K562 (cell line): Measurements from ENCODE around the gene CACNA1S. TPM values are rescaled to one million over a fixed set of nuclear protein-coding genes. Genes with fewer than 3 reads are reported as not detected.

ENCODE experiments used
- ATAC-seq: fragments of 200-7000 bp; cut with Tn5 transposase; 3 replicates; pipeline ENCODE4 v1.9.1; 2020; ENCODE audit warnings: moderate library complexity
- BruUV-seq: library from RNA; stranded (reverse); fragments of 400-500 nt; replicated peaks from 2 replicates; lab custom pipeline; 2021; lab: Mats Ljungman, UMichigan
- CTCF ChIA-PET: fragments of 300-600 bp; formaldehyde crosslinking; extraction: SDS; loops from one replicate; lab custom pipeline; 2021; ENCODE audit warnings: low intra/inter-chr PET ratio; lab: Yijun Ruan, JAX
- POLR2A ChIA-PET: fragments of 300-600, 350-650 bp; sonication (Branson Sonifier 250); formaldehyde crosslinking; extraction: SDS; loops from one replicate; lab custom pipeline; 2021; ENCODE audit warnings: antibody characterized with exemption, inconsistent platforms; lab: Yijun Ruan, JAX
- DNase-seq, 4 experiments: peaks; one replicate each; pipeline versions ENCODE4 v3.0.0 to v3.0.0-alpha.2; 2011 to 2018; ENCODE audit warnings: low spot score in 3 of 4, mixed read lengths in 3 of 4; ENCODE audit errors: extremely low read depth in 1 of 4
- FAIRE-seq: peaks from 2 replicates; lab custom pipeline; 2011; peaks lifted over from hg19 to GRCh38; lab: Jason Lieb, UNC
- H2AFZ ChIP-seq: 2 replicates; pipeline ENCODE4 v1.6.0; 2011; ENCODE audit warnings: low read depth, low read length, control low read depth, inconsistent platforms
- H3K27ac ChIP-seq: fragments of 200-600 bp; 3 replicates; pipeline ENCODE4 v1.8.0; 2011; ENCODE audit warnings: low read depth, mild to moderate bottlenecking, control low read depth, inconsistent platforms, low read length, moderate library complexity, mixed read lengths; ENCODE audit errors: extremely low read depth
- H3K27me3 ChIP-seq, 2 experiments: fragments of 300-600 bp in 1 of 2; 2 replicates in 1 of 2; 3 replicates in 1 of 2; pipeline versions ENCODE4 v1.6.0 to v1.8.0; 2011; ENCODE audit warnings: inconsistent platforms in 2 of 2, low read length in 2 of 2, mild to moderate bottlenecking in 1 of 2, mixed read lengths in 1 of 2, moderate library complexity in 1 of 2; ENCODE audit not compliant: control insufficient read depth in 2 of 2, insufficient read depth in 2 of 2
- H3K36me3 ChIP-seq: fragments of 300-600 bp; 3 replicates; pipeline ENCODE4 v1.8.0; 2011; ENCODE audit warnings: mild to moderate bottlenecking, low read length, inconsistent platforms; ENCODE audit not compliant: control insufficient read depth, insufficient read depth
- H3K4me1 ChIP-seq, 2 experiments: fragments of 200-600 bp in 1 of 2; replicated peaks in 1 of 2; 2 replicates in 1 of 2; 3 replicates in 1 of 2; pipeline versions ENCODE4 v1.5.1 to v1.8.0; 2011; ENCODE audit warnings: inconsistent platforms in 2 of 2, low read length in 2 of 2, mild to moderate bottlenecking in 1 of 2, mixed read lengths in 1 of 2, moderate library complexity in 1 of 2; ENCODE audit not compliant: control insufficient read depth in 2 of 2, insufficient read depth in 2 of 2
- H3K4me2 ChIP-seq: 2 replicates; pipeline ENCODE4 v1.6.1; 2011; ENCODE audit warnings: low read length, control low read depth, inconsistent platforms, mixed read lengths; ENCODE audit not compliant: insufficient read depth
- H3K4me3 ChIP-seq: fragments of 200-600 bp; sonication (generic), shearing (Covaris generic); 2 replicates; pipeline ENCODE4 v1.5.1; 2016; ENCODE audit warnings: control low read depth, inconsistent platforms
- H3K79me2 ChIP-seq: fragments of 200-600 bp; 3 replicates; pipeline ENCODE4 v1.8.0; 2011; ENCODE audit warnings: low read length, inconsistent platforms; ENCODE audit not compliant: control insufficient read depth, insufficient read depth
- H3K9ac ChIP-seq, 2 experiments: 2 replicates each; pipeline versions ENCODE4 v1.6.0 to v1.6.1; 2011; ENCODE audit warnings: low read depth in 2 of 2, low read length in 2 of 2, control low read depth in 1 of 2, inconsistent platforms in 1 of 2, mild to moderate bottlenecking in 1 of 2, mixed read lengths in 1 of 2; ENCODE audit not compliant: insufficient read depth in 1 of 2
- H3K9me1 ChIP-seq: one replicate; pipeline ENCODE4 v1.6.0; 2011; ENCODE audit warnings: inconsistent platforms, mild to moderate bottlenecking, low read length, moderate library complexity; ENCODE audit not compliant: control insufficient read depth, insufficient read depth
- H3K9me3 ChIP-seq: replicated peaks from 2 replicates; pipeline ENCODE4 v1.5.1; 2011; ENCODE audit warnings: low read depth, low read length, inconsistent platforms; ENCODE audit not compliant: control insufficient read depth, insufficient read depth
- H4K20me1 ChIP-seq: replicated peaks from 2 replicates; pipeline ENCODE4 v1.6.1; 2011; ENCODE audit warnings: low read length, inconsistent platforms, mixed read lengths; ENCODE audit not compliant: control insufficient read depth, insufficient read depth
- CREM ChIP-seq: IDR thresholded peaks from 2 replicates; pipeline ENCODE4 v1.6.1; 2014; ENCODE audit warnings: antibody characterized with exemption, low read depth
- DEAF1 ChIP-seq: fragments of 450-650 bp; formaldehyde crosslinking; IDR thresholded peaks from 2 replicates; pipeline ENCODE4 v1.4.0; 2020; ENCODE audit warnings: mild to moderate bottlenecking, moderate library complexity
- GABPB1 ChIP-seq: sonication (generic); formaldehyde crosslinking; IDR thresholded peaks from 2 replicates; pipeline ENCODE4 v1.8.0; 2022; ENCODE audit warnings: mild to moderate bottlenecking, missing genetic modification reagents
- HMGN3 ChIP-seq: IDR thresholded peaks from 2 replicates; pipeline ENCODE4 v1.6.1; 2011; ENCODE audit warnings: borderline replicate concordance, low read depth, mild to moderate bottlenecking, mixed read lengths, low read length; ENCODE audit not compliant: insufficient read length; ENCODE audit errors: extremely low read depth
- JUN ChIP-seq, 2 experiments: sonication (generic) in 1 of 2; formaldehyde crosslinking in 1 of 2; IDR thresholded peaks; 2 replicates each; pipeline versions ENCODE4 v1.6.1 to v1.8.0; 2012 to 2022; ENCODE audit warnings: borderline replicate concordance in 2 of 2, mild to moderate bottlenecking in 2 of 2, improper control_type of control experiment in 1 of 2, low read depth in 1 of 2, low read length in 1 of 2, missing genetic modification reagents in 1 of 2
- JUND ChIP-seq, 2 experiments: IDR thresholded peaks; 2 replicates in 1 of 2; 3 replicates in 1 of 2; pipeline ENCODE4 v1.6.1; 2011; ENCODE audit warnings: borderline replicate concordance in 2 of 2, low read depth in 2 of 2, low read length in 2 of 2, improper control_type of control experiment in 1 of 2, missing biosample characterization in 1 of 2, missing genetic modification characterization in 1 of 2, missing genetic modification reagents in 1 of 2
- MAZ ChIP-seq, 2 experiments: fragments of 450-650 bp in 1 of 2; sonication (generic) in 1 of 2; formaldehyde crosslinking; IDR thresholded peaks in 1 of 2; conservative IDR thresholded peaks in 1 of 2; 2 replicates each; pipeline versions ENCODE4 v1.4.0 to v1.5.0; 2020; ENCODE audit warnings: mild to moderate bottlenecking in 1 of 2, missing genetic modification reagents in 1 of 2
- NR2C2 ChIP-seq, 2 experiments: fragments of 200-800 bp in 1 of 2; sonication (Bioruptor generic) in 1 of 2; sonication (generic) in 1 of 2; formaldehyde crosslinking in 1 of 2; IDR thresholded peaks; 2 replicates each; pipeline versions ENCODE4 v1.6.1 to v1.8.0; 2016 to 2022; ENCODE audit warnings: mild to moderate bottlenecking in 1 of 2, missing compliant biosample characterization in 1 of 2, missing genetic modification characterization in 1 of 2, missing genetic modification reagents in 1 of 2
- RAD21 ChIP-seq, 2 experiments: fragments of 250-450 bp in 1 of 2; fragments of 450-650 bp in 1 of 2; sonication (Bioruptor Pico) in 1 of 2; formaldehyde crosslinking in 1 of 2; IDR thresholded peaks in 1 of 2; conservative IDR thresholded peaks in 1 of 2; 2 replicates each; pipeline versions ENCODE4 v1.4.0 to v1.8.0; 2020 to 2022; ENCODE audit warnings: mild to moderate bottlenecking in 2 of 2, moderate library complexity in 1 of 2
- XRCC5 ChIP-seq: fragments of 200-400 bp; formaldehyde crosslinking; IDR thresholded peaks from 2 replicates; pipeline ENCODE4 v1.6.1; 2017; ENCODE audit warnings: low read depth, mild to moderate bottlenecking, low read length
- ZBTB2 ChIP-seq: fragments of 450-650 bp; IDR thresholded peaks from 2 replicates; pipeline ENCODE4 v1.6.1; 2016; ENCODE audit warnings: antibody characterized with exemption
- ZNF75A ChIP-seq: fragments of 450-650 bp; formaldehyde crosslinking; IDR thresholded peaks from 2 replicates; pipeline ENCODE4 v1.4.0; 2020; ENCODE audit warnings: mild to moderate bottlenecking
- WGBS: fragments of 100-300 bp; shearing (Covaris generic); methylation state at CpG from one replicate; pipeline ENCODE4 v1.1.6; 2016; ENCODE audit warnings: low coverage, mixed read lengths; ENCODE audit not compliant: insufficient coverage; ENCODE audit errors: missing lambda C conversion rate; 5-methylcytosine and 5-hydroxymethylcytosine counted together
- in situ Hi-C: fragments of 300-500 bp; cut with MboI; formaldehyde crosslinking; loops from 4 replicates; pipeline ENCODE4 v1.15.0; 2018; ENCODE audit warnings: inconsistent platforms, mixed read lengths
- intact Hi-C: fragments of 100-400 bp; cut with micrococcal nuclease; formaldehyde crosslinking; loops from 2 replicates; pipeline ENCODE4 v1.14.2; 2022
- polyA plus RNA-seq, 8 experiments: library from polyadenylated mRNA; depleted of rRNA in 4 of 8; stranded (reverse) in 5 of 8; unstranded in 3 of 8; fragments of >200 nt; fragmentation: Nextera tagmentation in 2 of 8; fragmentation: Illumina TruSeq in 1 of 8; extraction: Ambion mirVana in 2 of 8; extraction: Trizol in 1 of 8; gene quantifications; 2 replicates each; pipeline versions ENCODE4 v1.2.1 to v1.2.3, GENCODE V29; 2011 to 2014; ENCODE audit warnings: inconsistent platforms in 1 of 8, missing spikeins in 1 of 8
- total RNA-seq, 7 experiments: library from RNA; depleted of rRNA in 6 of 7; stranded (reverse); fragments of >200 nt in 6 of 7; fragmentation: Illumina TruSeq in 2 of 7; extraction: Trizol in 2 of 7; gene quantifications; 2 replicates each; pipeline versions ENCODE4 v1.2.1 to v1.2.3, GENCODE V29; 2011 to 2021; ENCODE audit warnings: low replicate concordance in 1 of 7

CACNA1S gene
- total and polyA plus RNA-seq, 9 of the 15 experiments (the other 6 are each of a cell fraction or from before 2014, with no cell fraction given): not detected

- ChIA-PET CTCF (interaction anchor here (0.7 to 1.8 kb wide), 6 partner anchors 23 to 555 kb away, joined by 3 to 11 read pairs (median 4); no protein-coding TSS in a partner anchor), POLR2A (interaction anchor here (0.6 to 1.0 kb wide), 2 partner anchors 15 to 142 kb away, joined by 3 to 5 read pairs; no protein-coding TSS in a partner anchor)
- Histone ChIP-seq H3K27me3 (peaks cover 20 to 51% of the 10 kb centered on the region in 2 experiments; a peak in 4 of 5 replicates), H3K36me3 (no peaks in the 10 kb centered on the region), H3K9me3 (no peaks in the 10 kb centered on the region), H3K4me3 (no peak overlapping the region), H3K9me1 (no peaks in the 10 kb centered on the region), H4K20me1 (peaks cover 7% of the 10 kb centered on the region; the same call in 1 of the 2 replicates), H3K4me1 (peaks cover 0 to 7% of the 10 kb centered on the region in 2 experiments; a peak in 2 of 5 replicates), H3K9ac (no peak overlapping the region), H2AFZ (no peak overlapping the region), H3K79me2 (no peaks in the 10 kb centered on the region), H3K27ac (no peak overlapping the region), H3K4me2 (no peak overlapping the region)
- peak; percentile 98 for FAIRE-seq
- peak; percentile 98 for ATAC-seq
- WGBS: 35% methylated on average over 71 of the region's 88 CpGs
- in situ Hi-C loops: no loop called here
- no TSS peak for BruUV-seq
- intact Hi-C loops: loop anchor here (1.0 to 10.0 kb wide), 2 partner anchors 28 to 70 kb away; no protein-coding TSS in a partner anchor
- DNase-seq: peak; percentile 83 to 85 (median 84)
- TF ChIP-seq XRCC5 (0 out of 2 replicates have a peak, but pooled peaks have one; percentile 17), NR2C2 (CRISPR knock-in tag; IDR thresholded peaks at IDR 0.05) (no peak), NR2C2 (tag; IDR thresholded peaks at IDR 0.05) (no peak), JUN (IDR thresholded peaks at IDR 0.05; ENCODE audit: borderline replicate concordance, low read depth, low read length) (0 out of 2 replicates have a peak, but pooled peaks have one; percentile 25), JUN (CRISPR knock-in tag; IDR thresholded peaks at IDR 0.05; ENCODE audit: borderline replicate concordance) (no peak), ZNF75A (CRISPR knock-in tag) (no peak), DEAF1 (CRISPR knock-in tag) (peak; percentile 70), CREM (0 out of 2 replicates have a peak, but pooled peaks have one; percentile 48), MAZ (CRISPR knock-in tag; conservative IDR thresholded peaks at IDR 0.05 in 1 of 2, IDR thresholded peaks at IDR 0.05 in 1 of 2) (0 out of 4 replicates have a peak, but pooled peaks of 1 of the 2 experiments have one; percentile 35), JUND (IDR thresholded peaks at IDR 0.05; ENCODE audit: borderline replicate concordance, low read depth, low read length) (0 out of 2 replicates have a peak, but pooled peaks have one; percentile 35), JUND (tag; IDR thresholded peaks at IDR 0.05; ENCODE audit: borderline replicate concordance, low read depth, low read length) (no peak; the same call in 2 of the 3 replicates), HMGN3 (peak; percentile 10), GABPB1 (peak; percentile 45; the same call in 1 of the 2 replicates), ZBTB2 (no peak), RAD21 (CRISPR knock-in tag; conservative IDR thresholded peaks at IDR 0.05 in 1 of 2, IDR thresholded peaks at IDR 0.05 in 1 of 2) (peak; percentile 82 to 93)
These were observed 2.3 kb upstream of the CACNA1S start for GRCh38 chr1:201114245-201115131.
